ENCODE measurements around the gene AIFM3.
"Not testable (repeated sequence)": the region's sequence is repeated elsewhere in the genome, so short reads cannot be mapped to it uniquely, and the experiment has no call there.

AIFM3 gene

GRCh38 chr22:20992056-20992442 lies 25.0 kb downstream of the AIFM3 start:
- DNase-seq: no peak

- DNase-seq: no peak
These were observed 25.6 kb downstream of the AIFM3 start for GRCh38 chr22:20992456-20993303.

DNA sequence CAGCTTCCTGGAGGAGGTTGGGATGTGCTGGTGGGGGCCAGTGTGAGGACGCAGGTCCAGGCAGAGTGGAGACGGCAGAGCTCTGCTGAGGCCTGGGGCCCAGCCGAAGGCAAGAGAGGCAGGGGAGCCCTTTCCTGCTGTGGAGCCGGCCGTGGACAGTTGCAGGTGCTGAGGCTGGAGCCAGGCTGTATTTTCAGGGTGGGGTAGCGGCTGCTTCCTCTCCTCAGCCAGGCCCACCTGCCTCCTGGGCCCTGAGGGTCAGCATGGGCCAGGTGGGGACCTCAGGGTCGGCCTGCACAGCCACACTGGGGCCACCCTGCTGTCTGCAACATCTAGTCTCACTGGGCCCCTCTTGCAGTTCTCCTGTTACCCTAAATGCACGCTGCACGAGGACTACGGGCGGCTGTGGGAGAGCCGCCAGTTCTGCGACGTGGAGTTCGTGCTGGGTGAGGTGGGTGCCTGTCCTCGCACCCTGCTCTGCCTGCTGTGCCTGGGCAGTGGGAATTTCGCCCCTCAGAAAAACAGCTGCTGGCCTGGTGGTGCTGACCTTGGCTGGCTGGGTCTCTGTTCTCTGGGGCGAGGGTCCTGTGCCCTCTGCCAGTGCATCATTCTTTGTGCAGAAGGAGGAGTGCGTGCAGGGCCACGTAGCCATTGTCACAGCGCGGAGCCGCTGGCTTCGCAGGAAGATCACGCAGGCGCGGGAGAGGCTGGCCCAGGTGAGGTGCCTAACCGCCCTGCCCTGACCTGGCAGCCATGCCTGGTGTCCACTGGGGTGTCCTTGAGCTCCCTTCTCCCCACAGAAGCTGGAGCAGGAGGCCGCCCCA lies 26.5 kb downstream of the AIFM3 start:
- no peak for DNase-seq

- DNase-seq: no peak
These were observed 27.3 kb downstream of the AIFM3 start for GRCh38 chr22:20994128-20994901.

DNA sequence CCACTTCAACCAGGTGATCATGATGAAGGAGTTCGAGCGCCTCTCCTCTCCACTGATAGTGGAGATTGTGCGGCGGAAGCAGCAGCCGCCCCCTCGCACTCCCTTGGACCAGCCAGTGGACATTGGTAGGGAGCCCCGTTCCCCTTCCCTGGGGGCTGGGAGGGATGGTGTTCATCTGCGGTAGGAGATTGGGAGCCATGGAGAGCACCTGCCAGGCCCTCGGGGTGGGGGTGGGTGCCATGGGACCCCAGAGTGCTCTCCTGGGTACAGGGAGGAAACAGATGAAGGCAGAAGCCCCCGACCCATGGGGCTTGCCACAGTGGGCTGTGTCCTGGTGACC lies 27.8 kb downstream of the AIFM3 start:
- DNase-seq: no peak

- DNase-seq: no peak
These were observed 28.4 kb downstream of the AIFM3 start for GRCh38 chr22:20995329-20996030.

GRCh38 chr22:20996031-20996410 lies 29.0 kb downstream of the AIFM3 start:
- DNase-seq: no peak

- DNase-seq: no peak
These were observed 29.8 kb downstream of the AIFM3 start for GRCh38 chr22:20996598-20997535.

GRCh38 chr22:20997536-20998257 lies 30.6 kb downstream of the AIFM3 start:
- no peak for DNase-seq

GRCh38 chr22:20998411-20999336 lies 31.6 kb downstream of the AIFM3 start:
- peak; percentile 5 for DNase-seq

GRCh38 chr22:20999350-21000206 lies 32.5 kb downstream of the AIFM3 start:
- no peak for DNase-seq

GRCh38 chr22:21000207-21000986 lies 33.3 kb downstream of the AIFM3 start:
- no peak for DNase-seq

DNA sequence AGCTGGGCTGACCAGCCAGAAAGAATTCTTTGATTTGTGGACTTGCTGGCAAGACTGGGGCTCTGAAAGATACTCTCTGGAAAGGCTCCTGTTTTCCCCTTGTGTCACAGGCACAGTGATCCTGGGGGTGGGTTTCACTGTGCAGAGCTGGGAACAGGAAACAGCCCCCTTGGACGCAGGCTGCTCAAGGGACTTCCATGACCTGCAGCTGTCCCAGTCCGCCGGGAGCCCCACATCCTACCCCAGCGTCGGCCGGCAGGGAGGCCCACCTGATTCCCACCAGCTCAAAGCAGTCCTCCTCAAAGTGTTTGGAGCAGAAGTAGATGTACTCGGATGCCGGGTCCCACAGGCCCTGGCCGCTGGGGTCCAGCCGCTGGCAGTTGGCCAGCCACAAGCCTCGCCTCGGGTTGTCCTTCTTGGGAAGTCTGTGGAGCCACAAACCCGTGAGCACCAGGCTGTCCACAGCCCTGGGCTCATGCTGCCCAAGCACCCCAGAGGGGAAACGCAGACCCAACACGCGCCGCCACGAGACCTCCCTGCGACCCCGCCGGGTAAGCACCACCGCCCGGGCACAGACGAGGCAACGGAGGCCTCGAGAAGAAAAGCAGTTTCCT lies 34.0 kb downstream of the AIFM3 start:
- DNase-seq: peak; percentile 1

DNA sequence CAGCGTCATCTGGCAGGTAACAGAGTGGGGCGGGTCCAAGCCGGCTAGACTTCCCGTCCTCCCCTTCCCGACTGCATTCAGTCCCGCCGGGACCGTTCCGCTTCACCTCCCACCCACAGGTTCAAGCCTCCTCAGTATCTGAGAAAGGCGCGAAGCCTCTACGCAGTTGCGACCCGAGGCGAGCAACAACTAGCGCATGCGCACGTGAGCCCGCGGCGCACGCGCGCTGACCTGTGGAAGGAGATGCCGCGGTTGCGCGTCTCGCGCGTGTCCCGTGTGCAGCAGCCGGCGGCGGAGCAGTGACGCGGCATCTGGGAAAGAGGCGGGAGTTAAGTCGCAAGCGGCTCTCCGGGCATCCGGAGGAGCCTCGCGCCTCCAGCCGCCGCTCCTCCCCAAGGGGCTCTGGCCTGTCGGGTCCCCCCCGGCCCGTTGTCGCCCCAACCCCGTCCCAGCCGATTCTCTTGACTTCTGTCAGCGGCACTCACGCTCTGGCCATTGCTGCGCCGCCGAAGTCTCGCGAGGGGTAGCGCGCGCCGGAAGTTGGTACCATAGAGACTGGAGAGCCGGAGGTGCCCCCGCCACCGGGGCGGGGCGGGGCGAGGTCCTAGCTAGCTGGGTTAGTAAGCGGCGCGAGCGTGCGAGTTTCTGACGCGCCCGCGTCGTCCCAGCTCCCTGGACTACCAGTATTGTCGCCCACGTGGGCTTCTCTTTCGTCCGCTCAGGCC lies 34.7 kb downstream of the AIFM3 start, which contains the start of gene THAP7:
THAP7 (minus strand) TSS at position 518 of the 725 bp plus-strand sequence; CDS start at position 311, 207 bp downstream.
- peak; percentile 92 for DNase-seq

DNA sequence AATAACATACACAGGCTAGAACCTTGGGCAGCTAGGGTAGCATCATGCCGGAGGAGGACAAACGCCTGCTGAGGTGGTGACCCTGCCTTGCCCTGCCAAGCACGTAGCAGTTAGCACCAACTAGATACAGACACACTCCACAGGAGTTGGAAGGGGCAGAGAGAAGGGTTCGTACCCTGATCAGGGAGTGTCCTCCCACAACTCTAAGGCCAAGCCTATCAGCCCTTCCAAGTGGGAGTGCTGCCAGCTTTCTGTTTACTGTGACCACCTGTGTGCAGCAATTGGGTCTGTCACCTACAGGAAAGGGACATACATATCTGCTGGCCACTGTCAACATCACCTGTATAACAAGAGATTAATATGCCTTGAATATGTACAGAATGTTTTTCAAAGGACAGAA lies 36.7 kb downstream of the AIFM3 start:
- no peak for DNase-seq

- DNase-seq: not testable (repeated sequence)
These were observed 42.2 kb downstream of the AIFM3 start for GRCh38 chr22:21009208-21009607.

Data from HCEC 1CT (cell line).